DMS79 treated with DMSO at 0.1 percent for 48 hours (cell line): ENCODE data around the gene DGKB.

Experiments used
- DNase-seq: peaks from one replicate; lab custom pipeline; 2025; lab: John Stamatoyannopoulos, UW

DGKB gene

DNA sequence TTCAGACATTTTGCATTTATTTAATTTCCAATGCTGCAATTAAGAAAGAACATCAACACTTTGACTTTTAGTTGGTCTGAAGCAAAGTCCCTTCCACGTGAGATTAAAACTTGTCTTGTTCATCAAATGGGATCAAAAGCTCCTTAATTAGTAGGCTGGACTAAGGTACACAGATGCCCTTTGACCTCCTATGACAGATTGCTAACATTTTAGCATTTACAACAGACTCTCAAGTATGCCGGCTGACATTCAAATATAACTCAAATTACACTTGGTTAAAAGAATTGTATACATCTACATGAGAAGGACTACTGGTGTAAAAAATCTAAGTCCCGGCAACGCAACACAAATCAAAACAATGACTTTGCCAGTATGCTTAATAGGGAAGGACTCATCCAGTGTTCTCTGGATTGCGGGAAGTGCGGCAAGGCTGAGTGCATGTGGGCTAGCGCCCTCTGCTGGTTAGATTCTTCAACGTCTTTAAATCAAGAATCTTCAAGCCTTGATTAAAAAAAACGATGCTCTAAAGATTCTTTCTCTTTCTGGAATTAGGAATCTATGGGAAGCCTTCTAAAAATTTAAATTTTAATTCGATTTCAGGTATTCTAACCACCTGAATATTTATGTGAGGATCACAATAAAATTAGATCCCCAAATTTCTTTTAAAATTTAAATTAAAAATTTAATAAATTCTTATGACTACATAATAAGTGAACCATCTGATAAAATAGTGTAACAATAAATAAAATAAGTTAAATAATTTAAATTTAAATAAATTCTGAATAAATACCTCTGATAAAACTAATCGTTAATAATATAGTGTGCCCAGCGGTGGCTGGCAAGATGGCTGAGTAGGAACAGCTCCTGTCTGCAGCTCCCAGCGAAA is 444.7 kb downstream of the DGKB start:
- no peak for DNase-seq

DNA sequence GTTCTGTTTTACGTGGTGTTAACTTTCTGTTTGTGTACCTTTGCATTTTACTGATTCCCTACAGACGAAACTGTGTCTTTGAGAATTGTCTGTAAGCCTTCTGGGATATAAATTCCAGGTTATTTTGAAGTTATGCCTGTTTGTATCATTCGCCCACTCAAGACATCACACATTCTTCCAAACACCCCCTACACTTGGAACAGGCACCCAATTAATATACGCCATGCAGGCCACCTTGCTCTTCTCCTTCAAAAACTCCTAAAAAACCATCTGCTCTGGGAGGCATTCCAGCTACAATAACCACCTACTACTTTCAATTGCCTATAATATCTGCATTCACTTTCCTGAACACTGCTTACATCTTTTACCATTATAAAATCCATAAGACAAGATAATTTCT is 453.3 kb downstream of the DGKB start:
- no peak for DNase-seq

DNA sequence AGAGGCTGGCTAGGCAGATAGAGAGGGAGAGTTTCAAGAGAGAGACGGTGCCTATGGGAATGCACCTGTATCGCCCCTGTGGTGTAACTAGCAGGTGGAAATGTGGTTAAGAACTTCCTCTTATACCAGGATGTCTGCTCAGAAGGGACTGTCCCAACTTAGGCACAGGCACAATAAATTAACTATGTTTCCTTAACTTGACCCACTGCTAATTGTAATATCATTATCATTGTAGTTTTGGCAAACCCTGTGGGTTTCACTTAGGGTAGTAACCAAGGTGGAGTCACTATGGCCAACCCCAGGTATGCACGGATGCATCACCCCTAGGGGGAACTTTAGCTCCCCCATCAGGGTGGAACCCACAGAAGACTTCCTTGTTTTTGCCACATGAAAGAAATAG is 455.7 kb downstream of the DGKB start:
- no peak for DNase-seq

DNA sequence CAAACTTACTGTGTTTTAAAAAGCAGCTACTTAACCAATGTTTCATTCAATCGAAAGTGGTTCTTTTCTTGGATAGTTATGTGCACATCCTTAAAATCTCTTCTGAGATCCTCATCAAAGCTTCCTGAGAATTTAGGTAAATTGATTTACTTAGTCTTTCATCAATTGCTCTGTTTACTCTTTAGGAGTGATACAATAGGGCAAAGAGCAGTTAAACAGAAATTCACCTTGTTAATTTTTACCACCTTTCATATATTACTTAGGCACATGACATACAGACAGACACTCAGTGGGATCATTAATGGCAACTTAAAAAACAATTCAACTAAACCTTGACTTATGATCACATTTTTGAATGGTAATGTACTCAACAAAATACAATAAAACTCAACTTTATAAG is 456.3 kb downstream of the DGKB start:
- DNase-seq = no peak

DNA sequence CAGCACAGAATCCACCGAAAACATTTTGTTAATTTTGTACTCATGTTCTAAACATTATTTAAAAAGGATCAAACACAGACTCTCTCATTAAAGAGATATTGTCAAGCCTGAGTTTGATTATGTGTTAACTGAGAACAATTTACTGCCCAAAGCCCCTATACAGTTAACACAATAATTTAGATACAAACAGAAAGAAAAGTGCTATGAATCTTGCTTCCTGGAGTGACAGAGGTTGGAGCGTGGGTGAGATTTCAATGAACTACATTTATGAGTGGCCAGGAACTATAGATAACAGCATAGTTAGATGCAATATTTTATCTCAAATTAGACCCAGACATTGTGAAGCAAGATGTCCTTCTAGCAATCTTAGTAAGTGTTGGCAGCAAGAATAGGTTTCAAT is 464.2 kb downstream of the DGKB start:
- DNase-seq = no peak

DNA sequence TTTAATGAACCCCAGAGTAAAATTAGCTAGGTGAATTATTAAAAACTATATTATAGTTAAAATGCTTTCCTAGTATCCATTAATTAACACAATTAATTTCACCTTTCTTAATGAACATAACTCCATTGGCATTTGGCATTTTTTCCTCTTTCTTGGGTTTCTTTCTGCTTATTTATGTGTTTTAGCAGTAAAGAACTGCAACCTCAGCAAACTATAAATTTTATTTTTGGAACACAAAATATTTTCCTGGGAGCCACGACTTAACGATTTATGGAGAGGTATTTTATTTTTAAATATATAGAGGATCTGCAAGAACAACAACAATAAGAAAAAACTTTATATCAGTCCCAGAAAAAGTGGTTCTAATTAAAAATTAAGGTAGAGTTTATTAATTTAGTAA is 465.7 kb downstream of the DGKB start:
- no peak for DNase-seq

DNA sequence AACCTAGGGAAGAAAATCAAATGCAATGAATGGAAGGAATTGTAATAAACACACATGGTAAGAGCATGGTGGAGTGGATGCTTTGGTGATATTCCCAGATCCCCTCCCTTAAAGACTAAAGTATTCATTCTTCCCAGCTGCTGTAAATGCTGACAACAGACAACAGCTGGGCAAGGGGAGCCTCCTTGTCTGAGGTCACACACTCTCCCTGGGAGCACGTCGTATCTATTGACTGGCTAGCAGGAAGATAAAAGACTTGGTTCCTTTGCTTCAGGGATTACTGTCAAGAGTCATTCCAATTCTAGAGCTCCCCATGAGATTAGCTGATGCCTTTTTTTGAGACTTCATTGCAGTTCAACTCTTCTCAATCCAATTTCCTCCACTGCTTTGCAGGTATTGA is 469.6 kb downstream of the DGKB start:
- no peak for DNase-seq

DNA sequence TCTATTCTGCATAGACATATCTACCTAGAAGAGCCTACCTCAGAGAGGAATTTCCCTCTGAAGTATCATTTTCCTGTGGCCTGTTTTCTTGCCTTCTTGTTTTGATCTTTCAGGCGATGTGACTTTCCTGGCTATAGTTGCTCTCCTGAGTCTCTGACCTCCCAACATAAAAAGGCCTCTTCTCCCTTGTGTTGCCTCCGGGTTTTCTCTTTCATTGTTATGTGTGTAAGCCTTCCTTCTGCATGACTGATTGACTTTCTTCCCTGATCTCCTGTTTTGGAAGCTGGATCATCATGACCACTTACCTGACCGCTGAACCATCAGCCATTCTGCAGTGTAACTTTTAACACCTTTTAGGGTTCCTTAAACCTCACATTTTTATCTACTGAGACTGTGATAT is 471.6 kb downstream of the DGKB start:
- DNase-seq = no peak

DNA sequence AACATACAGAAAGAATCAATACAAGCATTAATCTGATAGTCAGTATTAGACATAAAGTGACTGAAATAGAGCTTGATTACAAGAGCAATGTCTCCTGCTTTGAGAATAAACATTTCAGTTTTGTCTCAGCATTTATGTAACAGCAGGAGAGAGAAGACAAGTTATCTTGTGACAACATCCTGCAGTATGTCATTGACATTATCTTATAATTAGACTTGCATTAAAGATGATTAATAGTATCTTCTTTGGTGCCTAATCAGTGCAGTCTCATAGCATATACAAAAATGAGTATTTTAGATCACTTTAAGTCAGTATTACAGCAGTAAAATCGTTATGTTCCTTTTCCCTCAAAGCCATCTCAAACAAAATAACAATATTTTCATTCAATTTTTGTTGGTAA is 477.0 kb downstream of the DGKB start:
- no peak for DNase-seq

DNA sequence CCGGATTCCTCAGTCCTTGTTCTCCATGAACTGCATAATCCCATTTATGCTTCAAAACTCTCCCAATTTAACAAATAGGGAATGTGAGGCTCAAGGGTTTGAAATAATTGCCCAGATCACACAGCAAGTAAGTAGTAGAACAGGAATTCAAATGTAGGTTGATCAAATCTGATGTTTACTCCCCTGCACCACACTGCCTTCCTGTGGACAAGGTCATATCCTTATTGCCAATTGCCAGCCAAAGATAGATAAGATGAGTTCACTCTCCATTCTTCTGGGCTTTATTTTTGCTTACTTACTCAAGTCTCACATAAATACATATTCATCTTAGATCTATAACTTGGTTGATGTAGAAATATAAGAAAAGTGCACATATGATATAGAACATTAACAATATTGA is 477.9 kb downstream of the DGKB start:
- no peak for DNase-seq

DNA sequence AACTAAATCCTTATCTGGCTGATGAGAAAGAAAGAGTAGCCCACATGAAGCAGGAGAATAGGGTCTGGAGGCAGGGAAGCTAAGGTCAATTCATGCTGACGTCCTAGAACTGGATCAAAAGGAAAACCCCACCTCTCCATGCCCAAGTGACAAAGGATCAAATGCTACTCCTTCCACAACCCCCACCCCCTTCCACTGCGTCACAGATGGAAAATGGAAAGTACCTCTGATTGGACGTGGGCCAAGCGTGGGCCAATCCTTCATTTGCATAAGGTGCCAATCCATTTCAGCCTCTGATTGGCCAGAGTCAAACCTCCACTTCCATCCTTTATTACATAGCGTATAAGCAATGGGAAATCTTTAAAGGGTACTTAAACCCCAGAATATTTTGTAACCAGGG is 481.8 kb downstream of the DGKB start:
- DNase-seq = no peak

DNA sequence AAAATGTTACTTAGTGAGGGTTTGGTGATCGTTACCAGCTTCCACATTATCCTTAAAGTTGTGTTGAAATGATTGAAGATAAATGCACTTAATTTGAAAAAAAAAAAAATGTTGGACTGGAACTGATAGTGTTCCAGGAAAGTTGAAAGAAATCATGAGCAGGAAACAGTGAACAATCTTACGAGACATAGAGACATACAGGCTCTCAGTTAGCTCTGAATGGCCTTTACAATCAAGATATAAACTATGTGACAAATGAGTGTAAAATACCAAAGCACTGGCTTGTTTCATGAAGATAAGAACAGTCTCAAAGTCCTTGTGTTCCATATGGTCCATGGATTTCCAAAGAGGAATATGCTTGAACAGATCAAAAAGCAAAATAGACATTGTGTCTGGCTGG is 483.0 kb downstream of the DGKB start:
- no peak for DNase-seq

DNA sequence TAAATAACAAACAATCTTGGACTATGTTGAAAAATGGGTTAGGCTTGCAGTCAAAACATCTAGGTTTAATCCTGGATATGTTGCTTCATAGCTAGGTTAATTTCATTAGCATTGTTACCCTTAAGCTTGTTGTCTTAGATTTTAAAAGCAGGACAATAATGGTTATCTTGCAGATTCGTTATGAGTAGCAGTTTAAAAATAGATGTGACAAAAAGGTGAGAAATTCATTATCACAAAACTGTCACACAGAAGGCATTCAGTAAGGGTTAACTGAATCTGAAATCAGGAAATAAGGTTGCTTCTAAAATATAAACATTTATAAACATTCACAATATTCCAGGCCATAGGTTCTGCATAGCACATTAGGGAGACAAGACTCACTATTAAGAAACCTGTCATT is 483.9 kb downstream of the DGKB start:
- DNase-seq = no peak

DNA sequence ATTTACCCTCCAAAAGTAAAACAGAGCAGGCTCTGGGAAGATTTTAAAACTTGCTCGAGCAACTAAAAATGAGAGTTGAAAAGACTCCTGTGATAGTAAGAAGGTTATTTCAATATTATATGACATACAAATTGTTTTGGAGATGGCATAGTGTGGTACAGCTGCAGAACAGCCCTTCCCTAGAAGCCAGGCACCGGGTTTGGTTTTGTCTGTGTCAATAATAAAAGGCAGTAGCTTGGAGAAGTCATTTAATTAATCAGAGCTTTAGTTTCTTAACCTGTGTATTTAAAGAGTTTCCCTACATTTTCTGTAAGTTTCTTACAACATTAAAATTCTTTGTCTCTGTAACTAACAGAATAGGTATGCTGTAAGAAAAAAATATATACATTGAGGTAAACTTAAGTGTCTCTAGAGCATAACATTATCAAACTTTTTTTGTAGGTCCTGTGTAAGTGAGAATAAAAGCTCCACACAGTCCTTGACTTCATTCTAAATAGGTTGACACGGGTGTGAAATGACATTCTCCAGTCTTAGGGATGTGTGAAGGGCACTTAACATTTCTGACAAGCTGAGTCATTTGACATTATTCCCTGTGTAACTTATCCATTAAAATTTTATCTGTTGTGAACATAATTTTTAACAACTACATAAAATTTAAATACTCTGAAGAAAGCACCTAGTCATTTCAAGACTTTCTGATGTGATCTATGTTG is 488.1 kb downstream of the DGKB start:
- no peak for DNase-seq

DNA sequence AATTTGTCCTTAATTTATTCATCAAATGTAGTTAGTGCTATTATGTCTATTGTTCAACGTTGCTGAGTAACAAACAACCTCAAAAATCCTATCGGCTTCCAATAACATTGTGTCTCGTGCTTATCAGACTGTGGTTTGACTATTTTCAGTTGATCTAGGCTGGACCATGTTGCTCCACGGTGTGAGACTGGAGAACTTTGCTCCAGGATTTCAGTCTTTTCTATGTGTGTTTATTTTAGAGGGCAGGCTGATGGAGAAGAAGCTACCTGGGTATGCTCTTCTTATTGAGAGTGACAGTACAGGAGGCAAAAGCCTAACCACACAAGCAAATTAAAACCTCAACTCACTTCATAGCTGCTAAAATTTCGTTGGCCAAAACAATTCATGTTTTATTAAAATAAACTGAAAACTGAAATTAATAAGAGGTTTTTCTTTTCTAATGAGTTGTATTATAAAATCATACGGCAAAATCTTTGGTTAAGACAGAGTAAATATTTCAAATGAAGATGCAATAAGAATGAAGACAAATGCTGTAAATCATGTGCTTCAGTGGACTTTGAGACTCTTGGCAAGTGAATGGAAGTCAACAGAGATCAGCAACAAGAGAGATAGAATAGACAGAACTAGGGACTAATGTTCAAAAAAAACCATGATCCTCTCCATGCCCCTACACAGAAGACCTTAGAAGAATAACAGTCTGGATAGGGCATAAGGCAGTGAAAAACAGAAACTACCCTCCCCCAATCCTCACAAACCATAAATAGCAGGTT is 495.1 kb downstream of the DGKB start:
- no peak for DNase-seq

DNA sequence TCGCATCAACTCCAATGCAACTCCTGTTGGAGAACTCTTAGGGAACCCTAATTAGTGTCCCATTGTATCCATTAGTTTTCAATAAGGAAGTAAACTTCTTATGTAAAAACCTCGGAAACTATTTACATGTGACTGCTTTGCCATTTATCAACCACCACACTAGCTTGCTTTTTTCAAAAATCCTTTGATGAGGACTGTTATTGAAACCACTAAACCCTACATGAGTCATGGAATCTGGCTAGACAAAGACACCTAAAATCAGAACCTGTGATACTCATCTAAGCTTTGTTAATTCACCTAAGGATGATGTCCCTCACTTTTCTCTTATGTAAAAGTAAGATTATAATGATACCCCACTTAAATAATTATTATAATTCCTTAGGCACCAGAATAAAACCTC is 499.0 kb downstream of the DGKB start:
- DNase-seq = no peak

DNA sequence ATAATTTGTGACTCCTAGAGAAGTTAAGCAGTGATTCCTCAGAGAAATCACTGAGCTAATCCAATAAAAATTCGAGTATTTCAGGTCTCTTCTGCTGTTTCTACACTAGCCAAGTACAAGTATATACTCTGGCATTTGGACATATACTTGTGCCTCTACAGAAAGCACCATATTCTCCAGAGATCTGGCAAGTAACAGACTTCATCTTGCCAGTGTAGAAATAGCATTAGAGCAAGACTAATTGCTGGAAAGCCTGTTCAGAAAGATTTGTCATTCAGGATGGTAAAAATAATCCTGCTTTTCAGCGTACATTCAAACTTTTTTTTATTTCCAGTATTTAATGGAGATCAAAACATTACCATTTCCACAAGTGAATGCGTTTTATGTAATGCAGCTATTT is 502.3 kb downstream of the DGKB start:
- no peak for DNase-seq

DNA sequence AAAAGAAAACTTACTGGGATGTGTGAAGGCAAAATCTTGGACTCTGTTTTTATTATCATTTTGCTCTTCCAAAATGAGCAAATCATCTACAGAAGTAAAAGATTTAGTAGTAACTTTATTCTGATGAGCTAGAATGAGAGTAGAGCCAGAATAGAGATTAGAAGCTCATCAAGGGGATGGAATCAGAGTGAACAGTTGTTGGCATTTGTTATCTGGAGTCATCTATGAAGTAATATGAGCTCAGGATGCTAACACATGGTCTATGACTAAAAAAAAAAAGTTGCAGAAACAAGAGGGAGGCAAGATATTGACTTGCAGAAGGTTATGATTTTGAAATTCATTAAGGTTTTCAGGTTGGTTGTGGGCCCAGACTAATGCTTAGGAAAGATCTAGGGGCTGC is 504.0 kb downstream of the DGKB start:
- no peak for DNase-seq

DNA sequence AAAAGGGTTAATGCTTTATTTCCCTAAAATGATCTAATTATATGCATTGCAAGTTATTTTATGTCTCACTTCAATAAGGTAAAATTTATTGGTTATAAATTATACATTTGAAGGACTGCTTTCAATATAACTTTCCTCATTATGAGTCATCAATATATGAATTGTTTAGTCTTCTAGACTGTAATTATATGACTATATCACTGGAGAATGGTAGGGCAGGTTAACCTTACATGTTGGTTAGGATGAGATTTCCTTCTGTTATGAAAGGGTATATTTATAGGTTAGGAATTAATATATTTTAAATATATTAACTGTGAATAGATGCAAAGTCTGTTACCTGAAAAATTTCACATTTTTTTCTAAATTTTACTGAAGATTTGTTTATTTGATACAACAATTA is 506.7 kb downstream of the DGKB start:
- DNase-seq = no peak

DNA sequence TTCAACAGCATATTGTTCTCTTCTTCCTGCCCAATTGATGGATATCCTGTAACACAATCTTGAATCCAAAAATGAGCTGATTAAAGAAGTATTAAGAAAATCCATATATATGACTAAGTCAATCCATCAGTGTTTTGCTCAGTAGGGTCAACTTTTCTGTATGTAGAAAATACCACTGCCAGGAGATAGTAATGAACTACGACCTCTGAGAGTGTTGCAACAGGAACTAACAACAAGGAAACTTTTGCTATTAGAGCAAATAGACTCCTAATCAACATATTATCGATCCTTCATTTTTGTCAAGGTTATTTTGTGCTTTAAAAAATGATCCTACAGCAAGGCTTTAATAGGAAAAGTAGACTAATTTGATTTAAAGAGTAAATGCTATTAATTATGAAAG is 507.8 kb downstream of the DGKB start:
- no peak for DNase-seq

DNA sequence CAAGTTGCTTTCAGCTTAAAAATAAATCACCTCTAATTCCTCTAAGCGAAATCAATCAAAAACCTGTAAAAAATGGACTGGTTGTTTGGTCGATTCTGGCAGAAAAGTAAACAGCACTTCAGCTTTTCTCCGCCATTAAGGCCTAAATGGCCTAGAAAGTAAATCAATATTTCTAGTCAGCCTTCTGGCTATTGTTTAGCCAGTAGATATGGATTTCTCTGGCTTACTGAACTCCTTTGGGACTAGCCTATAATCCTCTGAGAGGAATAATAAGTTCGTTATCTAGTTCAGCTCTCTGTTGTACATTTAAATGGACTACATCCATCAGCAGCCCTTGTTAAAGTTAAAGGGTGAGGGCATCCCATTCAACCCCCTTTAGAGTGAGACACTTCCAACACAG is 513.0 kb downstream of the DGKB start:
- peak; percentile 100 for DNase-seq

DNA sequence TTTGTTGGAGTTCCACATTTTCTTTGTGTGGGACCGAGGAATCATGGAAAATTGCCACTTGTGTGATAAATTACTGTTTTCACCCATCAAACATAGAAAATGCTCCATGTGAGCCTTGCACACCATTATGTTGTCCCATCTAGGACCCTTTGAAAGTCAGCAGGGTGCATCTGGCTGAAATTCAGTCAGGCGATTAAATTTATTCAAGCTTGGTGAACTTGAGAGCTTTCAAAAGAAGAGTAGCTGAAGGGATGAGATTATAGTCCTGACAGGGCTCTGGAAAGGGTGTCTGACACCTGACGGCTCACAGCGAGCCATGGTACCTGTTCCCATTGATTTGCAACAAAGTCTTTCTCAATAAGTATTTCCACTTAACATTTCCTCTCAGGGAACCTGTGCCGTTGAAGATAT is 513.4 kb downstream of the DGKB start:
- DNase-seq = peak; percentile 100

DNA sequence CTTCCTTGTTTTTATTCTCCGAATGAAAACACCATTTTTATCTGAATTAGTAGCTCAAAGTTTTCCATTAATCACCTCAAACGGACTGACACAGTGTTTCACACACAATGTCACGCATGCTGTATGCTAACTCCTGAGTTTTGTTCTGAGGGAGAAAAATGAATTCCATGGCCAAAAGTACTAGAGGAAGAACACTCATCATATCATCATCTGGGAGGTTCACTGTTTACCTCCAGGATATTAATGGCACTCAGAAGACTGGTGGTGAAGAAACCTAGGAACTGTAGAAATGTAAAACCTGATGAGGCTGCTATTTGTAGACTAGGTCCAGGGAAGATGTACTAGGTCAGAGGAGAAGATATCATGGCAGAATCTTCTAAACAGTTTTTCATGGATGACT is 517.5 kb downstream of the DGKB start:
- no peak for DNase-seq
